Breast epithelium (tissue), 3 donors: ENCODE measurements around the gene ACSS1.

Experiments
- POLR2A ChIP-seq: fragments of 450-650 bp; IDR thresholded peaks from one replicate; pipeline ENCODE4 v1.6.1; 2016; ENCODE audit warnings: antibody characterized with exemption, mild to moderate bottlenecking, moderate library complexity
- POLR2AphosphoS5 ChIP-seq, 3 donors: sonication (generic); formaldehyde crosslinking; IDR thresholded peaks; one replicate each; pipeline ENCODE4 v1.6.1; 2017; ENCODE audit warnings: antibody characterized with exemption in 3 of 3
- TF ChIP-seq, protein P1 (sequence below), 3 donors: fragments of 450-650 bp; IDR thresholded peaks; one replicate each; pipeline ENCODE4 v1.5.1; 2016 to 2017; ENCODE audit warnings: antibody characterized with exemption in 3 of 3, mild to moderate bottlenecking in 3 of 3, moderate library complexity in 3 of 3

DNA sequence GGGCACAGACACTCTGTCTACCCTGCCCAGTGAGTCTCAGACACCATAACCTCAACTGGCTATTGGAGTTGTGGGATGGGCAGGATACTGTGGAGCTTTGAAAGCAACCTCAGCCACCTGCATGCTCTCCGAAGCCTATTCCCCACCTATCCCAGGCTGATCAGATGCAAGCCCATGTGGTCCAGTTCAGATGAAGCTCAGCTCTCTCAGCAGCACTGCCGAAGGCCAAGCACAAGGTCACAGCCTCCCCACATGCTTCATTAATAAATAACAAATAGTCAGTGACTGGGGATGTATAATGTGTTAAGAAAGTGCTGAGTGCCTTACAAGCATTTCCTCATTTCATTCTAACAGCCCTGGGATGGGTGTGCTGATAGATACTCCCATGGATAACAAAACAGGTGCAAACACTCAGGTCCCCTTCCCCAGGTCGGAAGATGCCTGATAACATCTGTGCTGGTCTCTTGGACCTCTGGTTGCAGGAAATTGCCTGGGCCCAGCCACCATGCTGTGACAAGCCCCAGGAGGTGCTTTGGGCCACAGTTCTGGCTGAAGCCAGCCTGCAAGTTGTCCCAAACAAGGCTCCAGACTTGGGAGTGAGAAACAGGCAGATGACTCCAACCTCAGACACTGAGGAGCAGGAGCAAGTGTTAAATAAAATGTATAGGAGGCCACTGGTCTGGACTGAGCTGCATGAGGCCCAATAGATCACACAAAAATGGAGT is 3.7 kb downstream of the ACSS1 start:
- no peak for TF ChIP-seq POLR2A
- TF ChIP-seq POLR2AphosphoS5 (IDR thresholded peaks at IDR 0.05): no peak
- TF ChIP-seq, protein P1, sequence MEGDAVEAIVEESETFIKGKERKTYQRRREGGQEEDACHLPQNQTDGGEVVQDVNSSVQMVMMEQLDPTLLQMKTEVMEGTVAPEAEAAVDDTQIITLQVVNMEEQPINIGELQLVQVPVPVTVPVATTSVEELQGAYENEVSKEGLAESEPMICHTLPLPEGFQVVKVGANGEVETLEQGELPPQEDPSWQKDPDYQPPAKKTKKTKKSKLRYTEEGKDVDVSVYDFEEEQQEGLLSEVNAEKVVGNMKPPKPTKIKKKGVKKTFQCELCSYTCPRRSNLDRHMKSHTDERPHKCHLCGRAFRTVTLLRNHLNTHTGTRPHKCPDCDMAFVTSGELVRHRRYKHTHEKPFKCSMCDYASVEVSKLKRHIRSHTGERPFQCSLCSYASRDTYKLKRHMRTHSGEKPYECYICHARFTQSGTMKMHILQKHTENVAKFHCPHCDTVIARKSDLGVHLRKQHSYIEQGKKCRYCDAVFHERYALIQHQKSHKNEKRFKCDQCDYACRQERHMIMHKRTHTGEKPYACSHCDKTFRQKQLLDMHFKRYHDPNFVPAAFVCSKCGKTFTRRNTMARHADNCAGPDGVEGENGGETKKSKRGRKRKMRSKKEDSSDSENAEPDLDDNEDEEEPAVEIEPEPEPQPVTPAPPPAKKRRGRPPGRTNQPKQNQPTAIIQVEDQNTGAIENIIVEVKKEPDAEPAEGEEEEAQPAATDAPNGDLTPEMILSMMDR (IDR thresholded peaks at IDR 0.05): no peak
